ENCODE measurements around the gene LHX2.

DNA sequence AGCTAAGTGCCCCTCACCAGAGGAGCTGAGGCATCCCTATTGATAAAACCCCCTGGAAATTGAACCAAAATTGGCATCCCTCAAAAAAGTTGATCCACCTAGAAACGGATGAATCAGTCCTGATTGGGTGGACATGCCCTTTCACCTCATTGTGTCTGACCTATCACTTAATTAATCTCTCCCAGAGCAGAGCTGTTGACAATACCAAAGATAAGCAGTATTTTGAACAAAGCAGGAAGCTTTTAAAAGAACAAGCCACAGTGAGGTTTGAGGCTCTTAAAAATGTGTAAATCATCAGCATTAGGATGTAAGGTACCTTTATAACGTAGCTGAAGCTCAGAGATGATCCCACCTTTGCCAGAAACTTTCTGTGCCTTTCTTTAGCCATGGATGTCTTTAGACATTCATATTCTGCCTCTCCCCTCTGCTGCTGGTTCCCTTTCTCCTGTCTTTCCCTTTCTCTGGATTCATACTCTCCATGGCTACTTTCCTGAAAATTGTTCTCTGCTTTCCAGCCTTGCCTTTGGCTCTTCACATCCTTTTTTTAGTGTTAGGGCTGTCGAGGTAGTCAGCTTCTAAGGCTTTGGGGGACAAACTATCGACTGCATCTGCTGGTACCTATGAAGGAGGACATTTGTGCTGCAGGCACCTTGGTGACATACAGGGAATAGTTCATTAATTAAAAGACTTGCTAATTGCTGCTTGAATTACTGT is 7.8 kb upstream of the LHX2 start:
- TF ChIP-seq, protein P1, sequence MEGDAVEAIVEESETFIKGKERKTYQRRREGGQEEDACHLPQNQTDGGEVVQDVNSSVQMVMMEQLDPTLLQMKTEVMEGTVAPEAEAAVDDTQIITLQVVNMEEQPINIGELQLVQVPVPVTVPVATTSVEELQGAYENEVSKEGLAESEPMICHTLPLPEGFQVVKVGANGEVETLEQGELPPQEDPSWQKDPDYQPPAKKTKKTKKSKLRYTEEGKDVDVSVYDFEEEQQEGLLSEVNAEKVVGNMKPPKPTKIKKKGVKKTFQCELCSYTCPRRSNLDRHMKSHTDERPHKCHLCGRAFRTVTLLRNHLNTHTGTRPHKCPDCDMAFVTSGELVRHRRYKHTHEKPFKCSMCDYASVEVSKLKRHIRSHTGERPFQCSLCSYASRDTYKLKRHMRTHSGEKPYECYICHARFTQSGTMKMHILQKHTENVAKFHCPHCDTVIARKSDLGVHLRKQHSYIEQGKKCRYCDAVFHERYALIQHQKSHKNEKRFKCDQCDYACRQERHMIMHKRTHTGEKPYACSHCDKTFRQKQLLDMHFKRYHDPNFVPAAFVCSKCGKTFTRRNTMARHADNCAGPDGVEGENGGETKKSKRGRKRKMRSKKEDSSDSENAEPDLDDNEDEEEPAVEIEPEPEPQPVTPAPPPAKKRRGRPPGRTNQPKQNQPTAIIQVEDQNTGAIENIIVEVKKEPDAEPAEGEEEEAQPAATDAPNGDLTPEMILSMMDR (IDR thresholded peaks at IDR 0.05): no peak
- TF ChIP-seq POLR2A (IDR thresholded peaks at IDR 0.05): no peak
